Stimulated activated CD4-positive, alpha-beta T cell treated with anti-CD3 and anti-CD28 coated beads, Interleukin-4, amount 100 ng/mL, for 24 hours (primary cell): ENCODE measurements around the gene SPG21.
"Not testable (repeated sequence)": the region's sequence is repeated elsewhere in the genome, so short reads cannot be mapped to it uniquely, and the experiment has no call there.

Experiments
- DNase-seq: peaks from one replicate; pipeline ENCODE4 v3.0.0-alpha.2; 2020

SPG21 gene, protein sequence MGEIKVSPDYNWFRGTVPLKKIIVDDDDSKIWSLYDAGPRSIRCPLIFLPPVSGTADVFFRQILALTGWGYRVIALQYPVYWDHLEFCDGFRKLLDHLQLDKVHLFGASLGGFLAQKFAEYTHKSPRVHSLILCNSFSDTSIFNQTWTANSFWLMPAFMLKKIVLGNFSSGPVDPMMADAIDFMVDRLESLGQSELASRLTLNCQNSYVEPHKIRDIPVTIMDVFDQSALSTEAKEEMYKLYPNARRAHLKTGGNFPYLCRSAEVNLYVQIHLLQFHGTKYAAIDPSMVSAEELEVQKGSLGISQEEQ

GRCh38 chr15:64989416-64990167, at the start of gene SPG21:
Gene SPG21, minus strand, starts transcription at chr15:64989914. Its CDS starts 6,345 bp downstream, at chr15:64983569.
- DNase-seq, result peak; percentile 92

GRCh38 chr15:65038836-65039235, 49.1 kb upstream of the SPG21 start:
- no peak for DNase-seq

DNA sequence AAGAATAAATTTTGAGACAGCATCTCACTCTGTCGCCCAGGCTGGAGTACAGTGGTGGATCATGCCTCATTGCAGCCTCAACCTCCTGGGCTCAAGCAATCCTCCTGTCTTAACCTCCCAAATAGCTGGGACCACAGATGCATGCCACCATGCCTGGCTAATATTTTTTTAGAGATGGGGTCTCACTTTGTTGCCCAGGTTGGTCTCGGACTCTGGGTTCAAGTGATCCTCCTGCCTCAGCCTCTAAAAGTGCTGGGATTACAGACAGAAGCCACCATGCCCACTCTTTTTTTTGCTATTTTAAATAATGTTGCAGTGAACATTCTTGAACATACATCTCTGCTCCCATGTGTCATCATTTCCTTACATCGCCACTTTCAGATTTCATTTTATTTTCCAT, 48.7 kb upstream of the SPG21 start:
- no peak for DNase-seq

DNA sequence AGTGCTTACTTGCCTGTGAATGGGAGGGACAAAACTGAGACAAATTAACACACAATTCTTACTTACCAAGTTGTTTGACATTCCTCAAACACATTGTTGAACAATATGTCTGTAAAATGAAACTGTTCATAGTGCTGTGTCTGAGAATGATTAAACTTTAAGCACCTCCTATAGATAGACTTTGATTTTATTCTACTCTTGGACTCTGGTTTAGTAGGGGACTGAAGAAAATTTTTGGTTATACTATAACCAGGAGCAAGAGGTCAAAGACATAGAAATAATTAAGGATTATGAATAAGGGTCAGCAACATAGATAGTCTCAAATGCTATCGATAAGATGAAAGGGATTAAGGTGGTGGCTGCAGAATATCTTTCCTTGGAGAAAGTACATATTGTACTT, 47.6 kb upstream of the SPG21 start:
- DNase-seq, result no peak

DNA sequence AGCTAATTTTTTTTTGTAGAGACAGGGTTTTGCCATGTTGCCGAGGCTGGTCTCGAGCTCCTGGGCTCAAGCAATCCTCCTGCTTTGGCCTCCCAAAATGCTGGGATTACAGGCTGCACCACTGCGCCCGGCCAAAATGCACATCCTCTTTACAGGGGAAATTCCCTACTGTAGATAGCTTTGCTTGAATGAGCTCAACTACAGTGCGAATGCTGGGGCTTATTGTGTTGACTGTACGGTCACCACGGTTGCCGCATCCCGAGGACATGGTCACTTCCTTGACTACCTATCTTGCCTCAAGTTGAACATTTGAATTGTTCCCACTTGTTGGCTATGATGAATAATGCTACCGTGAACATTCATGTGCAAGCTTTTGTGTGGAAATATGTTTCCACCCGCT, 45.0 kb upstream of the SPG21 start:
- no peak for DNase-seq

DNA sequence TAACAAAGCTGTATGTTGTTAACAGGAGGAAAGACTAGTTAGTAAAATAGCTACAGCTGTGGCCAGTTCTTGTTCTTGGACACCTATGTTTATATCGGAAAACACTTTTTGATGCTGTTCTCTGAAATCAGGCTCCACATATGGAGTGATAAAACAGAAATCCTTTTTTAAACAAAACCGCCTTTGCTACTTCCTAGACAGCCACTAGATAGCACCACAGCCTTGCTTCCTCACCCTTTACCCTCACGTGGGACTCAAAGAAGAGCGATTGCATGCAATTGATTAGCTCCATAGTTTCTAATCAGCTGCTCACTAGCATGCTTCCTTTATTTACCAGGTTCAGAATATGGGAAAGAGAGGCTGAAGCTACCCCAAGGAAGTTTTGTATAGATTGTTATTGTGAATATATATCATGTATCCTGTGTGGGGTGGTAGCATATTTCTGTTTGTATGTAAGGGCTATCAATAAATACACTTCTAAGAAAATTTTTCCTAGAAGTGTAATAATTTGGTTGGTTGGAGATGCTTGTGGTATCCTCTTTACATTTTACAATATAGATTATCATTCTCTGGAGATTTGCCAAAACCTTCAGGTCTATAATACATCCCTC, 44.0 kb upstream of the SPG21 start:
- peak; percentile 37 for DNase-seq

DNA sequence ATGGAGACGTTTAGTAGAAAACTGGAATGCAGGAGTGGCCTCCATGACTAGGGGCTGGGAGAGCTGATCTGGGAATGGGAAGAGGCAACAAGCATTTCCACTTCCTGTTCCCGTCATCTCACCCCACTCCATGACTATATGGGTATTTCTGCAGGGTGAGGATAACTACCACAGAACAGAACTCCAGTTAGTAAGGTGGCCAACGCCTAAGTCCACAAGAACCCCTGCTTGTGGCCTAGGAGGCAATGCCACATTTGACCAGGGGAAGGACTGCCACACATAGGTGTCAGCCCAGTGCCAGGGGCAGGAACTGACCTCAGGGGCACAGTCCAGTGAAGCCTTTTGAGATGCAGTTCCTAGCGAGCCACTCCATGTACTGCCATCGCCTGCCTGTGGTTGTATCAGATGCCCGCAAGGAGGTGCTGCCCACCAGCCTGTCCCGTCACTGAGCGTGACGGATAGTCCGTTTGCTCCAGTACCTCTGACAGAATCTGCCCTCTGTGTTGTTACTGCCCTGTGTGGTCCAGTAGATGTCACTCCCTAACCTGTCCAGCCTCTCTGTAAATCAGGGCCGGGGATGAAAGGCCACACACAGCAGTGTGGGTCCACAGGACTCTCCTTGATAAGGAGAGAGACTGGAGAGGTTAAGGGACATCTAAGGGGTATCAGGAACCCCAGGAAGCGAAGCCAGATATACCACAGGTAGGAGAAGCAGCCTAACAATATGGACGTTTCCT, 43.3 kb upstream of the SPG21 start:
- DNase-seq, result peak; percentile 34

- DNase-seq, result no peak
These were observed 40.1 kb upstream of the SPG21 start for GRCh38 chr15:65029736-65030208.

DNA sequence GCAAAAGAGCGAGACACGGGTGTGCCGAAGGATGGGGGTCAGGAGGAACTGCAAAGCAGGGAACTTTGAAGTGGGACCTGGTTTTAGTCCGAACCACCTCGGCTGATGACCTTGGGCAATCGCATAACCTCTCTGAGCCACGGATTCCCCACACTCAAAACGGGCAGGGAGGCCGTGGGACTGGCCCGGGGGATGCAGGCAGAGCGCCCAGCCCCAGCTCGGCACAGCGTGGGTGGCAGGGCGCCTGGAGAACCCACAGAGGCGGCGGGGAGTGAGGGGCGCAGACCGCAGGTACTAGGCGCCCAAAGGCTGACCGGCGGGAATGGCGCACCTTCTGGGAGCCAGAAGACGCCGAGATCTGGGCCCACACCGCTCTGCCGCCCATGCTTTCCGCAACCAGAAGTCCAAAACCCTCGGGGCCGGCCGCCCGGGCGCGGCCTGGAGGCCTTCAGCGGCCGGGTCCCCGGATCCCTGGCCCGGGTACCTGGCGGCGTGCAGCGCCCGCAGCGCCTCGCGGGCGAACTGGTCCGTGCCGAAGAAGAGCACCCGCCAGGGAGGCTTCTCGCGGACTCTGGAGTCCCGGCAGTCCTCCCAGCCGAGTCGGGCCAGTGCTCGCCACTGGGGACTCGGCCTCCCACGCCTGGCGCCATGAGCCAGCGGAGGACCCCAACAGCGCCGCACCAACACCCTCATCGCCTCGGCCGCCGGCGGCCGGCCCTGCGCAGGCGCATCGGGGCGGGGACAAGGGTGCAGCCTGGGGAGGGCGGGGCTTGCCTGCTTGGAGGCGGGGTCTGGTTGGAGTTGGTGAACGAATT, 39.4 kb upstream of the SPG21 start, which contains the start of gene MTFMT:
Gene MTFMT, minus strand, starts transcription at position 719 of the 815 bp plus-strand sequence. Its CDS starts 26 bp downstream, at position 693.
- peak; percentile 95 for DNase-seq

DNA sequence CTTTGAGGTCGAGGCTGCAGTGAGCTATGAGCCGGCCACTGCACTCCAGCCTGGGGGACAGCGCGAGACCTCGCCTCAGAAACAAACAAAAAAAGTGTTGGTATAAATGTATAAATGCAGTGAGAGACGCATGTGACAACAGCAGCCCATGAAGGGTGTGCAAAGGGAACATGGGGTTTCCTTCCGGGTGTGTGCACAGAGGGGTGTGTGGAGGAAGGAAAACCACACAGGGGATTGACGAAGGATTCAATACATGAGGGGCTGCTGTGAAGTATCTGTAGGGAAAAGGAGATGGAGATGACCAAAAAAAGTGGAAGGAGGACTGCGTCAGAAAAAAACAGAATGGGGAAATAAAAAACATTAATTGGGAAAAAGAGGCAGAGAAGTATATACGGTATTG, 38.6 kb upstream of the SPG21 start:
- DNase-seq, result no peak

DNA sequence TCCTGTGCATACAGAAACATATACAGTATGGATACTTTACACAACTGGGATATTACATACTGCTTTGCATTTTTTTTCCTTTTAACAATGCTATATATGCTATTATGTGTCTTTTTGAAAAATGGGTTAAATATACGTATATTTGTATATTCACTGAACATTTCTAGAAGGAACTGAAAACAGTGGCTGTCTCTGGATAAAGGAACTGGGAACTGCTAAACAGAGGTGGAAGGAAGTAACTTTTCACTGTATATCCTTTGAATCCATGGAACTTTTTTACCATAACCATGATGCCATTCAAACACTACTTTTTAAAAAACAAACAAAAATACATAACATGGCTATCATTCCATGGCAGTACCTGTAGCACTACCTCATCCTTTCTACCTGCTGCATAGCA, 37.9 kb upstream of the SPG21 start:
- DNase-seq, result no peak

- no peak for DNase-seq
These were observed 37.0 kb upstream of the SPG21 start for GRCh38 chr15:65026756-65027155.

- no peak for DNase-seq
These were observed 31.8 kb upstream of the SPG21 start for GRCh38 chr15:65021488-65021887.

DNA sequence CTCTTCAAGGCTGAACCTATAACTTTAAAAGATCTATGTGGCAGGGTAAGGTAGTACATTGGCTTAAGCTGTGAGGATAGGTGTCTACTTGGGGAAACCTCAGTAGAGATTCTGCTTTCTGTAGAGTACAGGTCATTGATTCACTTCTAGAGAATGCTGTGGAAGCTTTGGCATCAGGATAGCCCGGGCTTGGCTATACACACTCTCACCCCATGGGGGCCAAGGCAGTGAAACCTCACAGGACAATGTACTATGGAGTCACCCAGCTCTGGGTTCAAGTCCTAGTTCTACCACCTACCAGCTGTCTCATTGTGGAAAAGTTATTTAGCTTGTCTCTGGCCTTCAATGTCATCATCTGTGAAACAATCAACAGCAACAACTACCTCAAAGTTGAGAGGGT, 30.7 kb upstream of the SPG21 start:
- no peak for DNase-seq

DNA sequence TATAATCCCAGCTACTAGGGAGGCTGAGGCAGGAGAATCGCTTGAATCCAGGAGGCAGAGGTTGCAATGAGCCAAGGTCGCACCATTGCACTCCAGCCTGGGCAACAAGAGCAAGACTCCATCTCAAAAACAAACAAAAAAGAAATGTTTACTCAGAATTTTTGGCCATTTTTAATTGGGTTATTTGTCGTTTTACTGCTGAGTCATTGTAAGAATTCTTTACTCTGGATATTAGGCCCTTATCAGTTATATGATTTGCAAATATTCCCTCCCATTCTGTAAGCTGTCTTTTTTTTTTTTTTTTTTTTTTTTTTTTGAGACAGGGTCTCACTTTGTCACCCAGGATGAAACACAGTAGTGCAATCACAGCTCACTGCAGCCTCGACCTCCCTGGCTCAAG, 21.5 kb upstream of the SPG21 start:
- not testable (repeated sequence) for DNase-seq

- no peak for DNase-seq
These were observed 19.3 kb upstream of the SPG21 start for GRCh38 chr15:65008983-65009382.

DNA sequence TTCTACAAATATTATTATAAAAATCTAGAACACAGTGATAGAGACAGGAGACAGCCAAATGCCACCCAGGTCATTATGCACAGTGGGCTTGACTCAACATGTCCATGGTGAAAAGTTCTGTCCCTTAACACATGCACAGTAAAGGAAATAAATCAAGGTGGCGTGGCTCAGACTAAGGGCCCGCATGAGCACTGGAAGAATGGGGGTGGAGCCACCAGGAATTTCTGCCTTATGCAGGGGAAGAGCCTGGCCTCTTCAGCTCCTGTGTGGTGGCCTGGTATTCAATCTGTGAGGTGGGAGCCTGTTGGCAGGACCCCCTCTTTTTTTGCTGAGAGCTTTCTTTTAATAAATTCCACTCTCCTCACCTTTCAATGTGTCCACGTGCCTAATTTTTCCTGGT, 17.2 kb upstream of the SPG21 start:
- no peak for DNase-seq

- DNase-seq, result no peak
These were observed 15.3 kb upstream of the SPG21 start for GRCh38 chr15:65004993-65005392.

DNA sequence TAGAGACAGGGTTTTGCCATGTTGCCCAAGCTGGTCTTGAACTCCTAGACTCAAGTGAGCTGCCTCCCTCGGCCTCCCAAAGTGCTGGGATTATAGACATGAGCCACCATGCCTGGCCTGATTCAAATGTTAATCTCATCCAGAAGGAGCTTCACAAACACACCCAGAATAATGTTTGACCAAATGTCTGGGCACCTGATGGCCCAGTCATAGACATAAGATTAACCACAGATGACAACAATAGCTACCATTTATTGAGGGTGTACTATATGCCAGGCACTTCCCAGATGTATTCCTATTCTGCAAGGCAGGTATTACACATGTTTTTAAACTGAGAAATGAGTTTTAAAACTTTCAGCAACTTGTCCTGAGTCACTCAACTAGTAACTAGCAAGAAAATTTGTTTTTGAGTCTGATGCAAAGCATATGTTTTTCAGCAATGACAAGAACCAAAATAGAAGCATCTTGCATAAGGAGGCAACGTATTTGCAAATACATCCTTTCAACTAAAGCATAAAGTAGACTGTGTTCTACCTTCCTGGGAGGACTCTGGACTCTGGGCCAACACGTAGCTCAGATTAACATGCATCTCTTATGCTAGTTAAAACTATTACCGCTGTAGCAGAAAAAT, 8.1 kb upstream of the SPG21 start:
- no peak for DNase-seq

- DNase-seq, result no peak
These were observed 7.4 kb upstream of the SPG21 start for GRCh38 chr15:64997066-64997465.

GRCh38 chr15:64993290-64993689, 3.6 kb upstream of the SPG21 start:
- DNase-seq, result no peak
